Skeletal muscle tissue (tissue), 4 donors: ENCODE results near the gene IL3RA. TPM values are rescaled to one million over a fixed set of nuclear protein-coding genes. Genes with fewer than 3 reads are reported as not detected.
"Not testable (repeated sequence)": the region's sequence is repeated elsewhere in the genome, so short reads cannot be mapped to it uniquely, and the experiment has no call there.

Experiments
- H3K27ac ChIP-seq: one replicate; pipeline ENCODE4 v1.7.0; 2013; ENCODE audit warnings: mild to moderate bottlenecking, low read depth, low read length, inconsistent platforms
- H3K27me3 ChIP-seq, 3 donors: one replicate each; pipeline ENCODE4 v1.7.0; 2013; ENCODE audit warnings: low read length in 3 of 3; ENCODE audit not compliant: control insufficient read depth in 3 of 3, insufficient read depth in 3 of 3
- H3K36me3 ChIP-seq, 3 donors: one replicate each; pipeline ENCODE4 v1.7.0; 2013; ENCODE audit warnings: low read length in 3 of 3; ENCODE audit not compliant: control insufficient read depth in 3 of 3, insufficient read depth in 3 of 3
- H3K4me1 ChIP-seq, 3 donors: one replicate each; pipeline ENCODE4 v1.7.0; 2013; ENCODE audit warnings: low read length in 3 of 3, mild to moderate bottlenecking in 3 of 3; ENCODE audit not compliant: control insufficient read depth in 3 of 3, insufficient read depth in 3 of 3
- H3K4me3 ChIP-seq, 3 donors: one replicate each; pipeline ENCODE4 v1.7.0; 2013; ENCODE audit warnings: low read length in 3 of 3
- H3K9ac ChIP-seq, 3 donors: one replicate each; pipeline ENCODE4 v1.7.0; 2013; ENCODE audit warnings: low read length in 3 of 3, mild to moderate bottlenecking in 3 of 3, moderate library complexity in 2 of 3, low read depth in 1 of 3
- H3K9me3 ChIP-seq, 3 donors: one replicate each; pipeline ENCODE4 v1.7.0; 2013; ENCODE audit warnings: low read length in 3 of 3; ENCODE audit not compliant: control insufficient read depth in 3 of 3
- total RNA-seq: library from RNA; depleted of rRNA; stranded (reverse); fragments of >200 nt; gene quantifications from one replicate; pipeline ENCODE4 v1.2.3, GENCODE V29; 2014
- donor health status: Osteomylitis.

The IL3RA gene
- total RNA-seq, 1 donor from 2014 or later, result 6.3 TPM

GRCh38 chrX:1306909-1307625 lies 29.5 kb upstream of the IL3RA start:
- Histone ChIP-seq H3K9ac (no peak overlapping the region), H3K36me3 (no peaks in the 10 kb centered on the region), H3K27ac (no peak overlapping the region), H3K4me1 (no peaks in the 10 kb centered on the region), H3K9me3 (peaks cover 0 to 4% (median 2%) of the 10 kb centered on the region in 3 donors), H3K4me3 (no peak overlapping the region), H3K27me3 (no peaks in the 10 kb centered on the region)

GRCh38 chrX:1307626-1308340 lies 28.8 kb upstream of the IL3RA start:
- Histone ChIP-seq H3K27ac (no peak overlapping the region), H3K27me3 (no peaks in the 10 kb centered on the region), H3K4me3 (no peak overlapping the region), H3K9ac (no peak overlapping the region), H3K9me3 (peaks cover 0 to 4% (median 2%) of the 10 kb centered on the region in 3 donors), H3K4me1 (no peaks in the 10 kb centered on the region), H3K36me3 (no peaks in the 10 kb centered on the region)

- no peaks in the 10 kb centered on the region for H3K36me3 ChIP-seq
- H3K27me3 ChIP-seq, result no peaks in the 10 kb centered on the region
- H3K9me3 ChIP-seq, result peaks cover 0 to 4% (median 2%) of the 10 kb centered on the region in 3 donors
- no peak overlapping the region for H3K27ac ChIP-seq
- no peaks in the 10 kb centered on the region for H3K4me1 ChIP-seq
- H3K4me3 ChIP-seq, result no peak overlapping the region
- H3K9ac ChIP-seq, result no peak overlapping the region
Observed at GRCh38 chrX:1308476-1308875, 28.1 kb upstream of the IL3RA start.

- not testable (repeated sequence) for H3K27ac ChIP-seq, H3K27me3 ChIP-seq, H3K4me1 ChIP-seq, H3K36me3 ChIP-seq, H3K9ac ChIP-seq, H3K9me3 ChIP-seq, H3K4me3 ChIP-seq
Observed at GRCh38 chrX:1308917-1309316, 27.7 kb upstream of the IL3RA start.

- no peaks in the 10 kb centered on the region for H3K36me3 ChIP-seq
- H3K27me3 ChIP-seq, result no peaks in the 10 kb centered on the region
- H3K9ac ChIP-seq, result no peak overlapping the region
- H3K4me3 ChIP-seq, result no peak overlapping the region
- no peak overlapping the region for H3K27ac ChIP-seq
- no peaks in the 10 kb centered on the region for H3K4me1 ChIP-seq
- H3K9me3 ChIP-seq, result peaks cover 0 to 4% (median 0%) of the 10 kb centered on the region in 3 donors
Observed at GRCh38 chrX:1313788-1314187, 22.8 kb upstream of the IL3RA start.

GRCh38 chrX:1316527-1316926 lies 20.1 kb upstream of the IL3RA start:
- no peak overlapping the region for H3K9ac ChIP-seq
- no peaks in the 10 kb centered on the region for H3K27me3 ChIP-seq
- no peak overlapping the region for H3K27ac ChIP-seq
- no peak overlapping the region for H3K4me3 ChIP-seq
- H3K36me3 ChIP-seq, result no peaks in the 10 kb centered on the region
- no peaks in the 10 kb centered on the region for H3K4me1 ChIP-seq
- H3K9me3 ChIP-seq, result peaks cover 0 to 2% (median 0%) of the 10 kb centered on the region in 3 donors

- no peak overlapping the region for H3K27ac ChIP-seq
- H3K9ac ChIP-seq, result no peak overlapping the region
- H3K4me1 ChIP-seq, result no peaks in the 10 kb centered on the region
- no peaks in the 10 kb centered on the region for H3K27me3 ChIP-seq
- H3K36me3 ChIP-seq, result no peaks in the 10 kb centered on the region
- no peaks in the 10 kb centered on the region for H3K9me3 ChIP-seq
- no peak overlapping the region for H3K4me3 ChIP-seq
Observed at GRCh38 chrX:1321674-1322073, 14.9 kb upstream of the IL3RA start.

GRCh38 chrX:1322393-1322792 lies 14.2 kb upstream of the IL3RA start:
- Histone ChIP-seq H3K27me3 (no peaks in the 10 kb centered on the region), H3K27ac (no peak overlapping the region), H3K9ac (no peak overlapping the region), H3K36me3 (no peaks in the 10 kb centered on the region), H3K4me3 (no peak overlapping the region), H3K9me3 (no peaks in the 10 kb centered on the region), H3K4me1 (no peaks in the 10 kb centered on the region)

- no peak overlapping the region for H3K4me3 ChIP-seq
- H3K27ac ChIP-seq, result no peak overlapping the region
Observed at GRCh38 chrX:1323315-1323714, 13.3 kb upstream of the IL3RA start.

GRCh38 chrX:1325515-1326116 lies 11.0 kb upstream of the IL3RA start:
- Histone ChIP-seq H3K9me3 (peaks cover 0 to 4% (median 2%) of the 10 kb centered on the region in 3 donors), H3K4me1 (no peaks in the 10 kb centered on the region), H3K4me3 (no peak overlapping the region), H3K36me3 (no peaks in the 10 kb centered on the region), H3K27ac (no peak overlapping the region), H3K27me3 (peaks cover 0 to 7% (median 0%) of the 10 kb centered on the region in 3 donors), H3K9ac (no peak overlapping the region)

More at GRCh38 chrX:1323315-1323714, 13.3 kb upstream of the IL3RA start:
- Histone ChIP-seq H3K9ac (no peak overlapping the region), H3K36me3 (no peaks in the 10 kb centered on the region), H3K9me3 (peaks cover 0 to 4% (median 2%) of the 10 kb centered on the region in 3 donors), H3K27me3 (peaks cover 0 to 5% (median 0%) of the 10 kb centered on the region in 3 donors), H3K4me1 (no peaks in the 10 kb centered on the region)
